GM21825 (cell line): Measurements from ENCODE around the gene WDR6.

Experiments
- ATAC-seq: cut with Tn5 transposase; IDR thresholded peaks from one replicate; pipeline ENCODE4 v1.9.1; 2021; ENCODE audit warnings: mild to moderate bottlenecking, moderate library complexity; ENCODE audit not compliant: unreplicated experiment

The WDR6 gene

GRCh38 chr3:49027634-49028033, 20.4 kb downstream of the WDR6 start:
- no peak for ATAC-seq

- no peak for ATAC-seq
Observed at GRCh38 chr3:49028298-49028672, 21.1 kb downstream of the WDR6 start.

GRCh38 chr3:49028673-49029562, 21.7 kb downstream of the WDR6 start, which contains the start of gene IMPDH2:
Gene IMPDH2, minus strand, starts transcription at chr3:49029398. Its CDS starts 48 bp downstream, at chr3:49029350.
- ATAC-seq = peak; percentile 80

DNA sequence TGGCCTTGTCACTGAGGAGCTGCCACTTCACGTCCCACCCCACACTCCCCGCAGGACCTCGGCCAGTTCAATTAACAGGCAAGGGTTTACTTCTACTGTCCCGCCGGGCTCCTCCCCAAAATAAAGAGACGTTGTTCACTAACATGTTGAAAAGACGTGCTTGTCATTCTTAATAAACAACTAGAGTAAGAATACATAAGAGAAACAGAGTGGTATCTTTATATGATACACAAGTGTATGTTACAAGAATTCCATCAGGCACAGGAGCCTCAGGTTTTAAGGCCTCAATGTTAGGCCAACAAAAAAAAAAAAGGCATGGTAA, 22.3 kb downstream of the WDR6 start:
- ATAC-seq = no peak

- ATAC-seq = no peak
Observed at GRCh38 chr3:49030321-49030720, 23.1 kb downstream of the WDR6 start.

- no peak for ATAC-seq
Observed at GRCh38 chr3:49032646-49033304, 25.6 kb downstream of the WDR6 start.

DNA sequence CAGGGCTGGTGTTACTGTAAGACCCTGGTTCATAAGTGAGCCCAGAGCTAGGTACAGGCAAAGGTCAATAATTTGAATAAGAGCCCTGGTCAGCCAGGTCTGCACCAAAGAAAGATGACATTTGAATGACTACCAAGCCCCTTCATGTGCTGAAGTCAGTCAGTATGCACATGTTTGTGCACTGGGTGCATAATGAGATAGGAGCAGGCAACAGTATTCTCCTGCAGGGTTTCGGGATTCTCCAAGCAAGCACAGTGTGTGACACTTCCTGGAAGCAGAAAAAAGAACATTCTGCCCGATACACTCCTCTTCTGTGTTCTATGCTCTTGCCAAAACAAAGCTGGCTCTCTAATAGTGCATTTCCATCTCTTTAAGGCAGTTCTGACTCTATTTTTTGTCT, 27.5 kb downstream of the WDR6 start:
- ATAC-seq = no peak

- ATAC-seq = no peak
Observed at GRCh38 chr3:49035281-49035680, 28.1 kb downstream of the WDR6 start.

GRCh38 chr3:49053543-49053942, 46.4 kb downstream of the WDR6 start:
- no peak for ATAC-seq

DNA sequence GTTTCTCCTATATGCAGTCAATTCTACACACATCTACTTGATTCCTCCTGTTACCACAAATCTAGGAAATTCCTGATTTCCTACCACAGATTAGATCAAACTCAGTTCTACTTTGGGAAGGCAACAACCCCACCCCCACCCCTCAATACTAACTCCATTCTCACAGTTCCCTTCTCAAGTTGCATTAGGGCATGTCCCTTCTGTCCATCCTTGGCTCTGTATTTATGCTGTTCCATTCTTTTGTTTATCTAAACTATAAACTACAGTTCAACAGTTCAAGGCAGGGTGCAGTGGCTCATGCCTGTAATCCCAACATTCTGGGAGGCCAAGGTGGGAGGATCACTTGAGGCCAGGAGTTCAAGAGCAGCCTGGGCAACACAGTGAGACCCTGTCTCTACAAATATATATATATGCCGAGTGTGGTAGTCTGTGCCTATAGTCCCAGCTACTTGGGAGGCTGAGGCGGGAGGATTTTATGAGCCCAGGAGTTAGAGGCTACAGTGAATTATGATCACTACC, 47.2 kb downstream of the WDR6 start:
- no peak for ATAC-seq

DNA sequence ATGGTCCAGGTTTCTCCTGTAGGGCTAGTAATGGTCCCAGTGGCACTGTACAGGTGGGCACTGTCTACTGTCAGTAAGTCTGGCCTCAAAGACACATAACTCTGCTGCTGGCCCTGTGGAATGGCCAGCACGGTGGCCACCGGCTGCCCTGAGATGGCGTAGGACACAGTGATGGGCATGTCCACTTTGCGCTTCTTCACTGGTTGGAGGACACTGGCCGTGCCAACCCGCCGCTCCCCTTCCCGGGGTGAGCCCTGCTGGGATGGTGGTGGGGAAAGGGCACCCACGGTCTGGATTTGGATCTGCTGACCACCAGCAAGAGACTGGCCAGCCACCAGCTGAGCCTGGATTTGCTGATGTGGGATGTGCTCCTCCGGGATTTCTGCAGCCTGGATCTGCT, 50.1 kb downstream of the WDR6 start:
- no peak for ATAC-seq

DNA sequence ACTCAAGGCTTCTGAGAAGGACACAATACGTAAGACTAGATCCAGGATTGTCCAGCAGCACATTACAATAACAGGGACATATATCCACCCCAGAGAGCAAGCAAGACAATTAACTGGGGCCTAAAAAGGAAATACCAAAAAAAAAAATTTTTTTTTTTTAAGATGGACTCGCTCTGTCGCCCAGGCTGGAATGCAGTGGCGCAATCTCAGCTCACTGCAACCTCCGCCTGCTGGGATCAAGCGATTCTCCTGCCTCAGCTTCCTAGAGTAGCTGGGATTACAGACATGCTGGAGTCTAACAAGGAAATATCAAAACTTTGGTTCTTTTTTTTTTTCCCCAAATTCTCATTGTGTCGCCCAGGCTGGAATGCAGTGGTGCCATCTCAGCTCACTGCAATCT, 50.8 kb downstream of the WDR6 start:
- ATAC-seq = no peak
